T-helper 22 cell (primary cell): ENCODE results near the gene TUBA4A.
"Not testable (repeated sequence)": the region's sequence is repeated elsewhere in the genome, so short reads cannot be mapped to it uniquely, and the experiment has no call there.

Source experiments
- DNase-seq: peaks from one replicate; pipeline ENCODE4 v3.0.0-alpha.2; 2020; ENCODE audit warnings: low read depth

TUBA4A gene

DNA sequence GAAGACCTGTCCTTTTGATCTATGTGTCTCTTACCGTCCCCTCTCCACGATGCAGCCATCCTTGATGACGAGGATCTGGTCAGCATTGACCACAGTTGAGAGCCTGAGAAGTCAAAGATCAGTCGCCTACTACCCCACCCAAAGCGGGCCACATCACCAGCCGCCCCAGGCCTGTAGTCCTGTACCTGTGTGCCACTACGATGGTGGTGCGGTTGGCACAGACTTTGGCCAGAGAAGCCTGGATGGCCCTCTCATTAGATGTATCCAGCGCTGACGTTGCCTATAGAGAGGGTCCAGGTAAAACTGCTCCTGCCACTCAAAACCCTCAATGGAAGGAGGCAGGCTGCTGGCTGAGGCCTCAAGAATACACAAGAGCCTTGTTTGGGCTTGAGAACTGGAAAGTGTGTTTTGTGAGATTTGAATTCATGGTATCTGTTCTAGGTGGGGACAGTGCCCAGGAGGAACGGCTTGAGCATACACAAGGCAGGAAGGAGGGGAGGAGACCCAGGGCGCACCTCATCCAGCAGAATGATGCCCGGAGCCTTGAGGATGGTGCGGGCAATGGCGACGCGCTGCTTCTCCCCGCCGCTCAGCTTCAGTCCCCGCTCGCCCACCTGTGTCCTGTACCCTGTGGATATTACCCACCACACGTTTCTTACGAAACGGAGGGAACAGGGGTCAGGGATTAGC lies 43.4 kb downstream of the TUBA4A start:
- DNase-seq: no peak

DNA sequence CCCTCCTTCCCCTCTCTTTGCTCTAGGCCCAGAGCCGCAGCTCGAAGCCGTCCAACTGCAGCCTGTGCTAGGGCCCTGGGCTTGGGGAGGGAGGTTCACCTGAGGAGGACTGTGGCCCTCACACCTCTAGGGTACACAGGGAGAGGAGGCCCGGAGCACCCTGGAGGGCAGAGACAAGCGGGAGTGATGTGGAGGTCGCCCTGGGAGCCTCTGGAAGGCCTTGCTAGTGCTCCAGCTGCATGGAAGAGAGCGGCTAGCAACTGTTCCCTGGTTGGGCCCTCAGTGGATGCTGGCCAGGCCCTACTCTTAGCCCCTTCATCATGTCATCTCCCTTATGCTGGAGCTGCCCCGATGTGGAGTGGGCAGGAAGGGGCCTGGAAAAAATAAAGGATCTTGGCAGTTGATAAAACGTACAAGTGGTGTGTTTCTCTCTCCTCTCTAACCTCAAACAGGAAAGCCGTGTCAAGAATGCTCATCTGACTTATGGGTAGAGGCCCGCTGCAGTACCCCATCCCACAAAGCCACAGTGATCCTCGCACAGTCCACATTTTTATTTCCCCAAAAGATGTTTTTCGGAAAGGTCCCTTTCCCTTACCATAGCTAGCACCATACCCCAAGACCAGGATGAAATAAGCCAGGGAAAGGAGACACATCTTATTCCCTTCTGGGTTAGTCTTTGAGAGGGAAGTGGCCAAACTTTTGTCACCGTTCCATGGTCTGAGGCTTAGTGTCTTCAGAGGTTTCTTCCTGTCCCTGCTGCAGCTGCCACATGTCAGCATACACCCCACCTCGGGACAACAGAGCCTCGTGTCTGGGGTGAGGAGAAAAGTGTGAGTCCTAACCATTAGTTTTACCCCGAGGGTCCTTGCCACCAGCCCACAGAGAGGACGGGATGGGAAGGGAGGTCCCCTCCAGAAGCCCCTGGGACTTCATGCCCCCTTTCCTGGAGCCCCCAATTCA lies 44.2 kb downstream of the TUBA4A start:
- no peak for DNase-seq

DNA sequence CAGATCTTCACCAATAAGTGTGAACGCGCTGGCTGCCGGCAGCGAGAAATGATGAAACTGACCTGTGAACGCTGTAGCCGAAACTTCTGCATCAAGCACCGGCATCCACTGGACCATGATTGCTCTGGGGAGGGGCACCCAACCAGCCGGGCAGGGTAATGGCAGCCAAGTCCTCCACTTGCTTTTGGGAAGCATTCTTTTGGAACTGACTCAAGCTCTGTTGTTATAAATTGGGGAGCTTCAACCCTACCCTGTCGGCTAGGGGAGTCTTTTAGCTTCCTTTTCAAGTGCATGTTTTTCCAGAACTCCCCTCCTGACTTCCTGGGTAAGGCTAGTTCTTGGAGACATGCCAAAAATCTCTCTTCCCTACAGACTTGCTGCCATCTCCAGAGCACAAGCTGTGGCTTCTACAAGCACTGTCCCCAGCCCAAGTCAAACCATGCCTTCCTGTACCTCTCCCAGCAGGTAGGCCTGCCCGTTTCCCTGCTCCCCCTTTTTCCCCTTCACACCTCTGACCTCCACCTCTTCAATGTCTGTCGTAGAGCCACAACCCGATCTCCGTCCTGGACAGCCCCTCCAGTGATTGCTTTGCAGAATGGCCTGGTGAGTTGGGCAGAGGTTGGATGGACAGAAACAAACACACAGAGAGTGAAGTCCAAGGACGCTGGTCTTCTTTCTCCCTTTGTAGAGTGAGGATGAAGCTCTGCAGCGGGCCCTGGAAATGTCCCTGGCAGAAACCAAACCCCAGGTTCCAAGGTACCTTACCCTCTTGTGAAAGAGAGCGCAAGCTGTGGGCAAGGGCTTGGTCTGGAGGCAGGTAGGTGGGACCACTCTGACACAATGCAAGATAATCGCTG lies 45.6 kb downstream of the TUBA4A start:
- no peak for DNase-seq

DNA sequence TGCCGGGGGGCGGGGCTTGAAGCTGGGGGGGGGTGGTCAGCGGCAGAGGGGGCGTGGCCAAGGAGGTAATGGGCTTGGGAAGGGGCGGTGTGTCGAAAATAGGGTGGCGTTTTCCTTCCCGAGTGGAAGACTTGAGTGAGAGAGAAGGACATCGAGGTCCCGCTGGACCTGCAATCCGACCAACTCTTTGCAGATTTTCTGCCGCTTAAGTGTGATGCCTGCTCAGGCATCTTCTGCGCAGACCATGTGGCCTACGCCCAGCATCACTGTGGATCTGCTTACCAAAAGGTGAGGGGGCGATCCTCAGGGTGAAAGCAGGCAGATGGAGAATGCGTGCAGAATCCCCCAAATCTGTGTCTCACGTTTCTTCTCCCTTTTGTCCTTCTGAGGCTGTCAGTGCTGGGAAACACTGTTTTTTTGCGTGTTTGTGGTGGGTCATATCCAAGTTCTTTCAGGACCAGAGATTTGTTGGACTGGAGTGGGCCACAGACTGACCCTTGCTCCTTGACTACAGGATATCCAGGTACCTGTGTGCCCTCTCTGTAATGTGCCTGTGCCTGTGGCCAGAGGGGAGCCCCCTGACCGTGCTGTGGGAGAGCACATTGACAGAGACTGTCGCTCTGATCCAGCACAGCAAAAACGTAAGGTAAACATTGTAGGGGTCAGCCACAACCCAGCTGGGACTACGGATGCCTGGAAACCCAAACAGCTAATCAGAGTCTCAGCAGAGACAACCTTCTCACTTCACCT lies 46.4 kb downstream of the TUBA4A start:
- DNase-seq: no peak

DNA sequence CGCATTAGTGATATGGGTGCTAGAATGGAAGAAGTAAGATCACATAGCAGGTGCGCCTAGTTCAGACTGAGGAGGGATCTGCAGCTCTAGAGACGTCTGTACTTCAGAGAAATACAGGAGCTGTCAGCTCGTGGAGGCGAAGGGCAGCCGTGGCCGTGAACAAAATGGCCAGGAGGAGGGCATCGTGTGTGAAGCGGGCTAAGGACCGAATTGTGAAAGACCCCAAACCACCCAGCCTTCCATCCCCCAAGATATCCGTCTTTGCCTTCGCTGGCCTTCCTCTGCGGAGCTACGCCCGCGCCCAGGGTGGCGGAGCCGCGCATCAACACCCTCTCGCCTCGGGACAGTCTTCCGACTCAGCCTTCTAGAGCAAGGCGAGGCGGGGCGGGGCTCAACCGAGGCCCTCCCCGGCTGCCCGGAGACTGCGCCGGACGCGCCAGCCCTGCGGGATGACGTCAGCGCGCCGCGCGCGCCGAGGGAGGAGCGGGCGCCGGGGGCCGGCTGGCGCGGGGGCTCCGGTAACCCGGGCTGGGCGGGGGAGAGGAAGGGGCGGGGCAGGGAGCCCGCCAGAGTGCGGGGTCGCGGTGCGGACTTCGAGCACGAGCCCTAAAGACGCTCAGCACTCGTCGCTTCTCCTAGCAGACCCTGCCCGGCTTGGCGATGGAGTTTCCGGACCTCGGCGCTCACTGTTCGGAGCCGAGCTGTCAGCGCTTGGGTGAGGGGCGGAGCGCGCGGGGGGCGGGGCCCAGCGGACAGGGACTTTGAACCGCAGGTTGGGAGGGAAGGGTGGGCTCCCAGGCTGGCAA lies 47.2 kb downstream of the TUBA4A start, which contains the start of gene ZFAND2B:
Gene ZFAND2B (plus strand): TSS at position 455 of the 806 bp plus-strand sequence. CDS start 206 bp downstream, at position 661.
- peak; percentile 91 for DNase-seq

DNA sequence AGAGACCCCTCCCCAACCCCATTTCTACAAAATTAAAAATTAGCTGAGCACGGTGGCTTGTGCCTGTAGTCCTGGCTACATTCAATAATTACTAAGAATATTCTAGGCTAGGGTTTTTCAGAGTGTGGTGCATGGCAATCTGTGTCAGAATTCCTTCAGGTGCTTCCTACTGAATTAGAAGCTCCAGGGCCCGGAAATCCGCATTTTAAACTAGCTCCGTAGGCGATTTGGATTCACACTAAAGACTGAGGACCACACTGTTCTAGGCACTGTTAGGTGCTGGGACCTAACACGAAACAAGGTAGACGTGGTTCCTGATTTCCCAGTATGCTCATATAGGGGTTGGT lies 47.8 kb downstream of the TUBA4A start:
- no peak for DNase-seq

DNA sequence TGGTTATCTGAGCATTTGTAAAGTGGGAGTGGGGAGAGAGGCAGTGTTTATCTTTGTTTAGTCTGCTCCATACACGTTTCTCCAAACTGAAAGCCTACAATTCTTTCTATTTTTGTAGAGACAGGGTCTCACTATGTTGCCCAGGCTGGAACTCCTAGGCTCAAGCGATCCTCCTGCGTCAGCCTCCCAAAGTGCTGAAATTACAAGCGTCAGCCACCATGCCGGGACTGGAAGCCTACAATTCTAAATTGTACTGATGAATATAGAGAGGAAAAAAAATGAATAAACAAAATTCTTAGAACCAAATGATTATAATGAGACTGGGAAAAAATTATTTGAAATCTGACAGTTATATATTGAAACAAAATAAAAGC lies 48.6 kb downstream of the TUBA4A start:
- DNase-seq: no peak

DNA sequence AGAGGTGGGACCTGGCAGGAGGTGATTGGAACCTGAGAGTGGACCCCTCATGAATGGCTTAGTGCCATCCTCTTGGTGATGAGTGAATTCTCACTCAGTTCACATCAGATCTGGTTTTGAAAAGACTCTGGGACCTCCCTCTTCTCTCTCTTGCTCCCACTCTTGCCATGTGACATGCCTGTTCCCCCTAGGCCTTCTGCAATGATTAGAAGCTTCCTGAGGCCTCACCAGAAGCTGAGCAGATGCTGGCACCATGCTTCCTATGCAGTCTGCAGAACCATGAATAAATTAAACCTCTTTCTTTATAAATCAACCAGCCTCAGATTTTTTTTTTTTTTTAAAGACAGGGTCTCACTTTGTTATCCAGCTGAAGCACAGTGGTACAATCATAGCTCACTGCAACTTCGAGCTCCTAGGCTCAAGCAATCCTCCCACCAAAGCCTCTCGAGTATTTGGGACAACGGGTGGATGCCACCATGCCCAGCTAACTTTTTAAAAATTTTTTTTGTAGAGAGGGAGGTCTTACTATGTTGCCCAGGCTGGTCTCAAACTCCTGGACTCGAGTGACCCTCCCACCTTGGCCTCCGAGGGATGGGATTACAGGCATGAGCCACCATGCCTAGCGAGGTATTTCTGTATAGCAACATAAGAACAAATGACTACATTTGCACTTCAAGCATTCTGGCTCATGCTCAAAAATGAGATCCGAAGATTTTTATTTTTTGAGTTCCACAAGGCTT lies 49.1 kb downstream of the TUBA4A start:
- no peak for DNase-seq

DNA sequence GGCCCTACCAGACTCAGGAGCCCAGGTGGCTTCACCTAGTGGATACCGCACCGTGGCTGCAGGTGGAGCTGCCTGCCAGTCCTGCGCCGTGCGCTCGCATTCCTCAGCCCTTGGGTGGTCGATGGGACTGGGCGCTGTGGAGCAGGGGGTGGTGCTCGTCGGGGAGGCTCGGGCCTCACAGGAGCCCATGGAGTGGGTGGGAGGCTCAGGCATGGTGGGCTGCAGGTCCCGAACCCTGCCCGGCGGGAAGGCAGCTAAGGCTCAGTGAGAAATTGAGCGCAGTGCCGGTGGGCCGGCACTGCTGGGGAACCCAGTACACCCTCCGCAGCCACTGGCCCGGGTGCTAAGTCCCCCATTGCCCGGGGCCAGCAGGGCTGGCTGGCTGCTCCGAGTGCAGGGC lies 52.4 kb downstream of the TUBA4A start:
- not testable (repeated sequence) for DNase-seq

DNA sequence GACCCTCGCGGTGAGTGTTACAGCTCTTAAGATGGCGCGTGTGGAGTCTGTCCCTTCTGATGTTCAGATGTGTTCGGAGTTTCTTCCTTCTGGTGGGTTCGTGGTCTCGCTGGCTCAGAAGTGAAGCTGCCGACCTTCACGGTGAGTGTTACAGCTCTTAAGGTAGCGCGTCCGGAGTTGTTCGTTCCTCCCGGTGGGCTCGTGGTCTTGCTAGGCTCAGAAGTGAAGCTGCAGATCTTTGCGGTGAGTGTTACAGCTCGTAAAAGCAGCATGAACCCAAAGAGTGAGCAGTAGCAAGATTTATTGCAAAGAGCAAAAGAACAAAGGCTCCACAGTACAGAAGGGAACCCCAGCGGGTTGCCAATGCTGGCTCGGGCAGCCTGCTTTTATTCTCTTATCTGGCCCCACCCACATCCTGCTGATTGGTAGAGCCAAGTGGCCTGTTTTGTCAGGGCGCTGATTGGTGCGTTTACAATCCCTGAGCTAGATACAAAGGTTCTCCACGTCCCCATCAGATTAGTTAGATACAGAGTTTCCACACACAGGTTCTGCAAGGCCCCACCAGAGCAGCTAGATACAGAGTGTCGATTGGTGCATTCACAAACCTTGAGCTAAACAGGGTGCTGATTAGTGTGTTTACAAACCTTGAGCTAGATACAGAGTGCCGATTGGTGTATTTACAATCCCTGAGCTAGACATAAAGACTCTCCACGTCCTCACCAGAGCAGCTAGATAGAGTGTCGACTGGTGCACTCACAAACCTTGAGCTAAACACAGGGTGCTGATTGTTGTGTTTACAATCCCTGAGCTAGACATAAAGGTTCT lies 53.0 kb downstream of the TUBA4A start:
- DNase-seq: not testable (repeated sequence)
